SIG-M5 treated with dmso at 0.1 percent for 504 hours (cell line): ENCODE results near the gene ZSWIM6.
A peak's percentile ranks its signal among the peaks of the same experiment; 100 is the strongest.

Source experiments
- DNase-seq: peaks from one replicate; lab custom pipeline; 2025; ENCODE audit not compliant: unreplicated experiment; lab: John Stamatoyannopoulos, UW

The ZSWIM6 gene

DNA sequence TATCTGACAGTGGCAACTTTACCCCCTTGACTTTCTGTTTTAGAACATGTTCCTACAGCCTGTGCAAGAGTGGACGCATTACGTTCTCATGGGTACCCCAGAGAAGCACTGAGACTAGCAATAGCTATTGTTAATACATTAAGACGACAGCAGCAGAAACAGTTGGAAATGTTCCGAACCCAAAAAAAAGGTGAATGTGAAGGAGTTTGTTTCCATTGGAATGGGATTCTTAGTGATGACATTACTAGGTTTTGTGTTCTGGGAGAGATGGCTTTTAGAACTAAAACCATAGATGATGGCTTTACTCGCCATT, 194.1 kb downstream of the ZSWIM6 start:
- no peak for DNase-seq

GRCh38 chr5:61532983-61533382, 200.9 kb downstream of the ZSWIM6 start:
- no peak for DNase-seq

GRCh38 chr5:61534481-61535267, 202.6 kb downstream of the ZSWIM6 start:
- DNase-seq, result no peak

DNA sequence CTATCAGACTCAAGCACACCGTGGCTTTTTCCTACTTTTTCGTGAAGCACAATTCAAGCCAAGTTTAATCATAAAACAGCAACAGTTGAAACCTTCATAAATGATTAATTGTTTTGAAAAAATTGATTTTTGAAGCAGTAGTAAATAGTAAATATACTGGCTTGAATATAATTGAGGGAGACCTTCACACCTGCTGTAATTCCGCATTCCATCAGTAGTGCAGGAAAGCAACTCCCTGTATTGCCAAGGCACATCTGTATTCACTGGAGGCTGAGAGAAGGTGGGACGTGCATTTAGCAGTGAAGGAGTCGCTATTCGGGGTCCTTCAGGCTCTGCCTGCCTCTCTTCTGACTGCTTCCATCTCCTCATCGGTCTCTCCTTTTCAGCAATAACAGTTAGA, 203.8 kb downstream of the ZSWIM6 start:
- no peak for DNase-seq

- no peak for DNase-seq
Measured at GRCh38 chr5:61536922-61537321, 204.9 kb downstream of the ZSWIM6 start.

DNA sequence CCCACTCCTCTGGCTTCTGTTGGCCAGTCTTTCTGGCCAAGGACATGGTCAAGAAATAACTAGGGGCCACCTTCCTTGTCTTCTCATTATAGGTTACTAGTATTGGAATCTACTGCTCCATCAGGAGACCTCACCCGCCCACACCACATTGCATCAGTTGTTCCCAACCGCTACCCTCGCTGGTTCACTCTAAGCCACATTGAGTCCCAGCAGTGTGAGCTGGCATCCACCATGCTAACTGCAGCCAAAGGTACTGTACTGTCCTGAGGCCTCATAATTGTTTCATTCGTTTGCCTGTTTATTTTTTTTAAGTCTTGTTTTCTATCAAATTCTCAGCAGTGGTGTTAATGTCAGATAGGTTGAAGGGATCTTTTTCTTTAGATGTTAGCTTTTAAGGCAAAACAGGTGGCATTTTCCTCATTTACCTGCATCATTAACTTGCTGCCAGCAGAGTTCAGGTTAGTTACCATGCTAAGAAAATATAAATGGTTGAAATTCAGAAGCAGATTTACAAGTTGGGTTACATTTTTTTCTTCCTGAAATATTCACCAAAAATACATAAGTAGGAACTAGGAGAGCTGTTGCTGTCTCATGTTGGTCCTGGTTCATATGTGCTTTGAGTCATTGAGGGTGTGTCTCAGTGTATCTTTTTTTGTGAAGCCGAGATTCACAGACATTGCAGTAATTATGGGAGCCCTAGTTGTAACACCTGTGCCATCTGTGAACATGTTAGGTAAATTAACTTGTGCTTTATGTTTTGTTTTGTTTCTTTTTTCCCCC, 206.9 kb downstream of the ZSWIM6 start:
- peak; percentile 17 for DNase-seq

DNA sequence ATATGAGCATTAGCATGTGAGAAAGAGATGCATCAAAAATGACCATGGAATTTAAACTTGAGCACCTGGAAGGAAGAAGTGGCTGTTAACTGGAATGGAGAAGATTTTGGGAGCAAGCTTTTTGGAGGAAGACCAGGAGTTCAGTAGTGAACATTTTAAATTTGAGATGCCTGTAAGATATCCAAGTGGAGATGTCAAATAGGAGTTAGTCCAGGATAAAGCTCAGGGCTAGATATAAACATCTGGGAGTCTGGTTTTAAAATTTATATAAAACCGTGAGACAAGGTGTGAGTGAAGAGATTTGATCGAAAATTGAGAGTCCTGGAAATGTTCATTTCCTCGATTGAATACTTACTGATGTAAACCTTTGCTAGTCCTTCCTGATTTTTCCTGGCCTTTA, 217.5 kb downstream of the ZSWIM6 start:
- DNase-seq, result no peak

DNA sequence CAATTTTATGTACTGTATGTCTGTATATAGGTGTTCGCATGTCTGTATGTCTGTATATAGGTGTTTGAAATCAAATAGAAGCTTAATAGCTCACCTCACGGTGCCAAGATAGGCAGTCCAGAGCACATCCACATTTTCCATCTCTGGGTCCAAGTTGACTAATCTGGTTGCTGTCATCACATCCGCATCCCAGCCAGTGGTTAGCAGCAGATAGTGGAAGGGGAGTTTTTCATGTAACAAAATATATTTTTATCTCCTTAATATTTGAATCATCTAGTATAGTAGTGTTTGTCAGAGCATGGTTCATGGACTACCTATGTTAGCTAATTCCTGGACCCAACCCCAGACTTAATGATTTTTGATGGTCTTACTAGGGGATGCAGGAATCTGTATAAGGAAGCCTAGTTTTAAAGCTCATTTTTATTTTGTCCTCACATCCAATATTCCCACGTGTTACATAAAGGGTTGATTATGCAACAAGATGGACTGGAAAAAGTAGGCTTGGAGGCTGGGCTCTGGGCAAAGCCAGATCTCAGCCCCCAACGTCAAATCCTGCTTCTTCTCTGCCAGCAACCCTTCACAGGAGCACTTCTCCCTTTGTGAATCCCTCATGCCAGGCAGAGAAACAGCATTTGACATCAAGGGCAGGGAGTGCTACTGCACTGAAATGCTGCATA, 219.7 kb downstream of the ZSWIM6 start:
- no peak for DNase-seq

GRCh38 chr5:61559146-61559545, 227.1 kb downstream of the ZSWIM6 start:
- no peak for DNase-seq

DNA sequence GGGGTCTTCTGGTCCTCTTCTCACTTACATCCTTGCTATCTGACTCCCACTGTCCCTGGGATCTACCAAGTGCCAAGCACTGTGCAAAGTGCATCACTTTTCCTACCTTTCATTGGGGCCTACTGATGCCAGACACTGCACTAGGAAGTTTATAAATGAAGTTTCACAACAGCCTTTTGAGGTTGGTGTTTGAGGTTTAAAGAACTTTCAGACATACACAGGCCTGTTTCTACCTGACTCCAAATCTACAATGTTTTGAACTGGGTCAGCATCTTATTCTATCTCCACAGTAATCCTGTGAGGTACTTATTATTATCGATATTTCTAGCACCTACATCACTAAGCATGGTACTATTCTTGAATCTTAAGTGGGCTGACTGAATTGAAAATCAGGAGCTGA, 227.7 kb downstream of the ZSWIM6 start:
- DNase-seq, result no peak

GRCh38 chr5:61563401-61563800, 231.3 kb downstream of the ZSWIM6 start:
- DNase-seq, result no peak

DNA sequence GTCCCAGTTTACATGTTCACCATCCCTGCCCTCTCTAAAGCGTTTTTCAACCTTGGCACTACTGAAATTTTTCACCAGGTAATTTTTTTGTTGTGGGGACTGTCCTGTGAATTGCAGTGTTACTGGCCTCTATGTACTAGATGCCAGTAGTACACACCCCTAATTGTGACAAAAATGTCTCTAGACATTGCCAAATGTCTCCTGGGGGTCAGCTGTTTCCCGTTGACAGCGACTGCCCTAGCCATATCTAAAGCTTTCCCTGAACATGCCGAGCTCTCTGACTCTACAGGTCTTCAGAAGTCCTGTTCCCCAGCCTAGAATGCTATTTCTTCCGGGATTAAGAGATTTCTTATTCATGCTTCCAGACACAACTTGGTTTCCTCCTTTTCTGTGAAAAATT, 235.3 kb downstream of the ZSWIM6 start:
- DNase-seq, result no peak

GRCh38 chr5:61569353-61569752, 237.3 kb downstream of the ZSWIM6 start:
- no peak for DNase-seq

DNA sequence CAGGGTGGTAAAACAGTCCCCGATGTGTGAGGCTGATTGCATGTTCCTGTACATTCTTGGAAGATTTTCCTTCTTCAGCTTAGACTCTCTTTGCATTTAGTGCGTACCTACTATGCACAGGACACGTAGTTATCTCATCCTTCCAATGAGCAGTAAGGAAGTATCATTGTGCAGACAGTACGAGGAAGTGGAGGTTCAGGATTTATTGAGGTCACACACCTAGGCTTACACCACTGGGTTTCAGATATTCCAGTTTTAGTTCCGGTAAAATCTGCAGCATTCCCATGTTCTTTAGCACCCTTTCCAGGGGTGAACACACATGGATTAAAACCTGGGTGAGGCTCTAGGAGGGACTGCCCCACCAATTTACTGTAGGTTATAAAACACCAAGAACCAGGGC, 238.7 kb downstream of the ZSWIM6 start:
- DNase-seq, result no peak

DNA sequence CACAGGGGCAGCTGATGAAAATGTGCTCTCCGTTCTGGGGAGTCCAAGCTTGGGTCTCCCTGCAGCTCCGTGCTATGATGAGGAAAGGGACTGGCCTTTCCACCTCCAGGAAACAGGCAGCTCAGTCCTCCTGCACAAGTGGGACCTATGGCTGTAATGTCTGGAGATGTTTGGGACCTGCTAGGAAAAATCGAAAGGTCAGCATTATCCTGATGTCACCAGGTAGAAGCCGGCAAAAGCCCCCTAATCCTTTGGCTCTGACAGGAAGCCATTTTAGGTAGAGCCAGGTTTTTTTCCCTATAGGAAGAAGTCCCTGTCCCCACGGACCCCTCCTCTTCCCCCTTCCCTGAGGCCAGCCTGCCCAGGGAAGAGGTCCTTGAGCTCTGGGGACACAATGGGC, 240.9 kb downstream of the ZSWIM6 start:
- DNase-seq, result no peak

DNA sequence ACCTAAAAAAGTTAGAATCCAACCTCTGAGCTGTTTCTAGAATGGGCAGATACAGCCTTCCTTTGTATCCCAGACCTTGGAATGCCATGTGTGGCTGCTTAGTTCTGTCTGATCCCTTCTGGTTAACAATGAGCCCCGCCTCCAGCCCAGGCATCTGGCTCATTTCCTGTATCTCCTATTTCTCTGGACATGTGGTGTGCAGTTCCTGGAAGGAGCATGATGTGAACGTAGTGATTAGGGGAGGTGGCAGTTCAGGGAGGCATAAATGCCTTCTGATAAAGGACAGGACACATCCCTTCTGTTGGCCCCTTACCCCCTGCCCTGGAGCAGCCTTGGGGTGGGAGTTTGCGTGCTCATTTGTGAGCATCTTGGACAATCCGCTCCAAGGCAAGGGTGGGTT, 243.0 kb downstream of the ZSWIM6 start:
- DNase-seq, result no peak

DNA sequence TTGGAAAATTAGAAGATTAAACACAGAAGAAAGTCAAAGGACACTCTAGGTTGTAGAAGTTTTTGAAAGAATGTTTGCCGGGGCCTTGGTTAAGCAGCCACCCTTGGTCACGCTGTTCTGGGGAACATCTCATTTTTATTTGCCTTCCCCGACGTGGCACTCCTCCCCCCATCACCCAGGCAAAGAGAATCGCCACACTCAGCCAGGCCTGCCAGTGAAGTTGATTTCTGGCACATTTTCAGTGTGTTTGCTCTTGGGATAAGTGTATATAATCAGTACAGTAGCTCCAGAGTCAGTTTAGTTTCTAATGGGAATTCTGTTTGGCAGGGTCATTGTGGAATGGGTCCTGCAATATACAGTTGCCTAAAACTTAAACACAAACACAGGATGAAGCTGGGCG, 243.5 kb downstream of the ZSWIM6 start:
- no peak for DNase-seq

DNA sequence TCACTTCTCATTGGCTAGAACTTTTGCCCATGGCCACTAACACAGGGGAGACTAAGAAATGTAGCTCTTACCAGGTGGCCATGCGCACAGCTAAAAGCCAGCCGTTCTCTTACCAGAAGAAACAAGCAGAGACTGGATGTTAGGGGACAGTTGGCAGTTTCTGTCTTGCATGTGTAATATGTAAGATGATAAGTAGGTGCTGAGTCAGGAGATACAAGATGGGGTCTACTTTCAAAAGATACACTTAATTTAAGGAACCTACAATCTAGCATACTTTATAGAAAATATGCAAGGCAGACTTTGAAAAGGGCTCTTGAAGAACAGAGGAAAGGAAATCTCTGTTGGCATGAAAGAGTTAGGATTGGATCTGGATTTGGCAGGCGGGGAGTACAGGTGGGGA, 244.5 kb downstream of the ZSWIM6 start:
- DNase-seq, result no peak

- DNase-seq, result no peak
Measured at GRCh38 chr5:61578858-61579503, 246.9 kb downstream of the ZSWIM6 start.

DNA sequence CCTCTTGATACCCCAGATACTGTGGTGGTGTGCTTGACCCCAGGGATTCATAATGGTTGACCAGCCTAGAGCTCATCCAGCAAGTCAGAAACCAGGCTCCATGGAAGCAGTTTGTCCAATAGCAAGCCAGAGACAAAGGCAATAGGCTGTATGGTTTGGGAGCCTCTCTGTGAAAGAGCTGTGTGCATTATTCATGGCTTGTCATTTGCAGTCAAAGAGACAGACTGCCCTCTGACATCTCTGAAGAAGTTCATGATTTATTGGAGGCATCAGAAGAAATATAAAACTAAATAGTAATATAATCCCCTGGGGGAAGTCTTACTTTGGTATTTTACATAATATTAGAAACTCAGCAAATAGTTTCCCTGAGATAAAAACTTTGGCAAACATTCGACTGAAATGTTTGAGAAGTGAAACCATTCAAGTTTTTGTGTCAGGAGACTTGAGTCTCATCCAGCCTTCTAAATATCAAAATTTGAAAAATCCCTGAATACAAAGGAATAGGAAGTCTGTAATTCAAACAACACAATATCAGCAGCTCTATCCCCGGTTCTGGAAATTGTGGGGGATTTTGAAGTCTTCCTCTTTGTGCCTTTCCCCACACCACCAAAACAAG, 250.3 kb downstream of the ZSWIM6 start:
- DNase-seq, result no peak

DNA sequence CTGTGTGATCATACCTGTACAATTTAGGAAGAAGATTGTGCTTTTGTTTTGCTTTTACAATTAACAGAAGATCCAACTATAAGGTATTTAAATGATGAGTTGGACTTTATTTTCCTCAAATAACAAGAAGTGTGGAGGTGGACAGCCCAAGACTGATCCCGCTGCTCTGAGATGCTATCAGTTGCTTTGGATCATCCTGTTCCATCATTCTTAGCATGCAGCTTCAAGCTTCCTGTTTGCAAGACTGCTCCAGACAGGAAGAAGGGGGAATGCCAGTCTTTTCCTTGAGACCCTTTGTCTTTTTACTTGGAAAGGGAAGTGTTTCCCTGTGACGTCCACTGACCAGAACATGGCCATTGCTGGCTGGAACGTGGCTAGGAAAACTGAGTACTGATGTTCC, 250.8 kb downstream of the ZSWIM6 start:
- no peak for DNase-seq
